Measurements from ENCODE around the gene ZBTB38. TPM values are rescaled to one million over a fixed set of nuclear protein-coding genes. Genes with fewer than 3 reads are reported as not detected.

Gene ZBTB38
- total and polyA plus RNA-seq, 2 donors (not counting 1 experiment from before 2014, with no cell fraction given), result 13.8 to 71.2 TPM

GRCh38 chr3:141367038-141367730, 1.1 kb upstream of the ZBTB38 start:
- H2AFZ ChIP-seq (ENCODE audit: insufficient read depth, low read depth, low read length, poor library complexity, severe bottlenecking), result peak overlapping the region; percentile 14
- no peaks in the 10 kb centered on the region for H3K36me3 ChIP-seq (replicated peaks in 1 of 2; ENCODE audit: control extremely low read depth in 1 of 2, control insufficient read depth in 1 of 2, extremely low read depth in 1 of 2, insufficient read depth in 2 of 2, low read length in 1 of 2)
- Mint-ChIP-seq H3K9me3 (ENCODE audit: insufficient read depth) (peaks cover 2% of the 10 kb centered on the region), H3K4me3 (no peak overlapping the region), H3K4me1 (peaks cover 20% of the 10 kb centered on the region), H3K27ac (no peak overlapping the region), H3K27me3 (no peaks in the 10 kb centered on the region)
- H3K27ac ChIP-seq (ENCODE audit: low read length in 2 of 2), result no peak overlapping the region
- H3K4me1 ChIP-seq (ENCODE audit: control insufficient read depth in 2 of 2, insufficient read depth in 2 of 2, low read length in 2 of 2), result peaks cover 4 to 8% of the 10 kb centered on the region in 2 donors
- H3K27me3 ChIP-seq (replicated peaks in 1 of 4; ENCODE audit: control extremely low read depth in 1 of 4, control insufficient read depth in 3 of 4, insufficient read depth in 4 of 4, low read length in 3 of 4), result no peaks in the 10 kb centered on the region
- no peak for ATAC-seq (ENCODE audit: low read depth)
- ChIA-PET POLR2A (no interaction called here), CTCF (interaction anchor here (0.7 to 5.6 kb wide), 6 partner anchors 14 to 88 kb away, joined by 3 to 48 read pairs (median 3); no protein-coding TSS in a partner anchor)
- peaks cover 0 to 1% (median 0%) of the 10 kb centered on the region in 3 donors for H3K9me3 ChIP-seq (ENCODE audit: control extremely low read depth in 1 of 3, control insufficient read depth in 2 of 3, insufficient read depth in 1 of 3, low read length in 2 of 3)
- intact Hi-C loops (cut with micrococcal nuclease), result no loop called here
- no peak overlapping the region for H3K4me2 ChIP-seq (replicated peaks; ENCODE audit: low read depth, low read length, poor library complexity, severe bottlenecking)
- no peak overlapping the region for H3K9ac ChIP-seq (ENCODE audit: low read length)
- no peaks in the 10 kb centered on the region for H3K79me2 ChIP-seq (ENCODE audit: control insufficient read depth, insufficient read depth, low read length)
- DNase-seq, result no peak
- WGBS (ENCODE audit: insufficient coverage), result 98% methylated on average over 11 of the region's 12 CpGs
- TF ChIP-seq EZH2 (IDR thresholded peaks at IDR 0.05; ENCODE audit: borderline replicate concordance, insufficient read depth, low read depth, low read length, poor library complexity, severe bottlenecking) (no peak), CTCF (IDR thresholded peaks at IDR 0.05) (no peak)
- H3K4me3 ChIP-seq (ENCODE audit: control extremely low read depth in 1 of 5, extremely low read depth in 1 of 5, insufficient read depth in 1 of 5, low read depth in 2 of 5, low read length in 4 of 5), result no peak overlapping the region
- no peaks in the 10 kb centered on the region for H4K20me1 ChIP-seq (ENCODE audit: control insufficient read depth, insufficient read depth, low read length, poor library complexity, severe bottlenecking)

All from B cell (primary cell).